Liver (tissue), 3 donors: ENCODE results near the gene WAPL.

Experiments
- FOXA1 ChIP-seq: IDR thresholded peaks from 2 replicates; pipeline ENCODE4 v1.6.1; 2016; ENCODE audit warnings: antibody characterized with exemption
- SP1 ChIP-seq: IDR thresholded peaks from 2 replicates; pipeline ENCODE4 v1.6.1; 2018; ENCODE audit warnings: antibody characterized with exemption, mild to moderate bottlenecking
- TAF1 ChIP-seq: conservative IDR thresholded peaks from 2 replicates; pipeline ENCODE4 v1.6.1; 2016; ENCODE audit warnings: antibody characterized with exemption, mild to moderate bottlenecking
- TF ChIP-seq, protein P1 (sequence below): IDR thresholded peaks from 2 replicates; pipeline ENCODE4 v1.6.1; 2016; ENCODE audit warnings: antibody characterized with exemption, mild to moderate bottlenecking
- TF ChIP-seq, protein P2 (sequence below): fragments of 150-350 bp; IDR thresholded peaks from 2 replicates; pipeline ENCODE4 v1.5.1; 2017; ENCODE audit warnings: improper control_type of control experiment, low read depth, low read length; ENCODE audit not compliant: missing input control
- TF ChIP-seq, protein P3 (sequence below): IDR thresholded peaks from 2 replicates; pipeline ENCODE4 v1.6.1; 2016; ENCODE audit warnings: antibody characterized with exemption
- donor health status: healthy.
- donor health status: healthy.

DNA sequence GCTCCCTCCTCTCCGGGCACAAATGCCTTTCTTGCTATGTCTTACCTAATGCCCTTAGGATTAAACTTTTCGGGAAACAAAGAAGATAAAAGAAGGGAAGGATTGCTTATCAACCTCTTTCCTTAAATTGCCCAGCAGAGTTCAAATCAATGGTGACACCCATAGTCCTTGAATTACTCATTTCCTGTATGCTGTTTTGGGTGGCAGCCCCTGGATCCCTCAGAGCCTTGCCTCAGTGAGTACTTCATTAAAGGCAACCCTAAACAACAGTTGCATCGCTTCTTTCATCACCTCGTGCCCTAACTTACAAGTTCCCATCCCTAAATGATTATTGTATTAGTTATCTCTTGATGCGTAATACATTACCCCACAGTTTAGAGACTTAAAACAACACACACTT, 31.6 kb upstream of the WAPL start:
- TF ChIP-seq, protein P1, sequence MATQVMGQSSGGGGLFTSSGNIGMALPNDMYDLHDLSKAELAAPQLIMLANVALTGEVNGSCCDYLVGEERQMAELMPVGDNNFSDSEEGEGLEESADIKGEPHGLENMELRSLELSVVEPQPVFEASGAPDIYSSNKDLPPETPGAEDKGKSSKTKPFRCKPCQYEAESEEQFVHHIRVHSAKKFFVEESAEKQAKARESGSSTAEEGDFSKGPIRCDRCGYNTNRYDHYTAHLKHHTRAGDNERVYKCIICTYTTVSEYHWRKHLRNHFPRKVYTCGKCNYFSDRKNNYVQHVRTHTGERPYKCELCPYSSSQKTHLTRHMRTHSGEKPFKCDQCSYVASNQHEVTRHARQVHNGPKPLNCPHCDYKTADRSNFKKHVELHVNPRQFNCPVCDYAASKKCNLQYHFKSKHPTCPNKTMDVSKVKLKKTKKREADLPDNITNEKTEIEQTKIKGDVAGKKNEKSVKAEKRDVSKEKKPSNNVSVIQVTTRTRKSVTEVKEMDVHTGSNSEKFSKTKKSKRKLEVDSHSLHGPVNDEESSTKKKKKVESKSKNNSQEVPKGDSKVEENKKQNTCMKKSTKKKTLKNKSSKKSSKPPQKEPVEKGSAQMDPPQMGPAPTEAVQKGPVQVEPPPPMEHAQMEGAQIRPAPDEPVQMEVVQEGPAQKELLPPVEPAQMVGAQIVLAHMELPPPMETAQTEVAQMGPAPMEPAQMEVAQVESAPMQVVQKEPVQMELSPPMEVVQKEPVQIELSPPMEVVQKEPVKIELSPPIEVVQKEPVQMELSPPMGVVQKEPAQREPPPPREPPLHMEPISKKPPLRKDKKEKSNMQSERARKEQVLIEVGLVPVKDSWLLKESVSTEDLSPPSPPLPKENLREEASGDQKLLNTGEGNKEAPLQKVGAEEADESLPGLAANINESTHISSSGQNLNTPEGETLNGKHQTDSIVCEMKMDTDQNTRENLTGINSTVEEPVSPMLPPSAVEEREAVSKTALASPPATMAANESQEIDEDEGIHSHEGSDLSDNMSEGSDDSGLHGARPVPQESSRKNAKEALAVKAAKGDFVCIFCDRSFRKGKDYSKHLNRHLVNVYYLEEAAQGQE, result no peak
- TF ChIP-seq, protein P2, sequence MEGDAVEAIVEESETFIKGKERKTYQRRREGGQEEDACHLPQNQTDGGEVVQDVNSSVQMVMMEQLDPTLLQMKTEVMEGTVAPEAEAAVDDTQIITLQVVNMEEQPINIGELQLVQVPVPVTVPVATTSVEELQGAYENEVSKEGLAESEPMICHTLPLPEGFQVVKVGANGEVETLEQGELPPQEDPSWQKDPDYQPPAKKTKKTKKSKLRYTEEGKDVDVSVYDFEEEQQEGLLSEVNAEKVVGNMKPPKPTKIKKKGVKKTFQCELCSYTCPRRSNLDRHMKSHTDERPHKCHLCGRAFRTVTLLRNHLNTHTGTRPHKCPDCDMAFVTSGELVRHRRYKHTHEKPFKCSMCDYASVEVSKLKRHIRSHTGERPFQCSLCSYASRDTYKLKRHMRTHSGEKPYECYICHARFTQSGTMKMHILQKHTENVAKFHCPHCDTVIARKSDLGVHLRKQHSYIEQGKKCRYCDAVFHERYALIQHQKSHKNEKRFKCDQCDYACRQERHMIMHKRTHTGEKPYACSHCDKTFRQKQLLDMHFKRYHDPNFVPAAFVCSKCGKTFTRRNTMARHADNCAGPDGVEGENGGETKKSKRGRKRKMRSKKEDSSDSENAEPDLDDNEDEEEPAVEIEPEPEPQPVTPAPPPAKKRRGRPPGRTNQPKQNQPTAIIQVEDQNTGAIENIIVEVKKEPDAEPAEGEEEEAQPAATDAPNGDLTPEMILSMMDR, result no peak
- no peak for TF ChIP-seq TAF1
- no peak for TF ChIP-seq SP1
- TF ChIP-seq FOXA1, result no peak
- TF ChIP-seq, protein P3, sequence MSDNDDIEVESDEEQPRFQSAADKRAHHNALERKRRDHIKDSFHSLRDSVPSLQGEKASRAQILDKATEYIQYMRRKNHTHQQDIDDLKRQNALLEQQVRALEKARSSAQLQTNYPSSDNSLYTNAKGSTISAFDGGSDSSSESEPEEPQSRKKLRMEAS, result no peak
